ENCODE measurements around the gene SLC9A1. TPM values are rescaled to one million over a fixed set of nuclear protein-coding genes. Genes with fewer than 3 reads are reported as not detected.
A peak's percentile ranks its signal among the peaks of the same experiment; 100 is the strongest.

SLC9A1 gene
- total RNA-seq, 1 donor, result 6.0 TPM

DNA sequence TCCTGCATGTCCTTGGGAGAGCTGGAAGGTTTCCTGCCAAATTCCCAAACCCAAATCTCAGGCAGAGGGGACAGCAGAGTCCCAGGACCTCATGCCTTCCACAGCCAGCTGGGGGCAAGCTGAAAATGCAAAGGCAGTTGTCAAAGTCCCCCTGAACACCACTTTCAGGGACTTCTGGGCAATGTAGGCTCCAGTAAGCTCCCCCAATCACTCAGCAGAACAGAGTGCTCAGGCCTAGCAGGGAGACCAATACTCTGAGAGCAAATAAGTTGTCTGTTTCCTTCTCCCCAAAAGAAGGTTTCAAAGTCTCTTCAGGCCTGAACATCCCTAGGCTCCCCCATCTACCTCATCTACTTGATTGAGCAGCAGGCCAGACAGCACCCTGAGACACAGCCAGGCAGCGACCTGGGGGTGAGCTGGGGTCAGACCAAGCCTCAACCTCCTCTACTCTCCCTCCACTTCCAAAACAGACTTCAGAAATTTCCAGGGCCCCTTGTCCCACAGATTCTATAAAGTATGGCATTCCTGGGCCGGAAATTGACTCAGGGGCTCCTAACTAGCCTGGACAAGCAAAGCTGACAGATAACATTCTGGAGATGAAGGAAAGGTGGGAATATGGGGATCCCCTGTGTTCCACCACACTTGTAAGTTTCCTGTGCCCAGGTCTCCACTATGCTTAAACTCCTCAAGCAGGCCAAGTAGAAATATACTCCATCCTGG, 1.9 kb downstream of the SLC9A1 start:
- TF ChIP-seq, protein P1, sequence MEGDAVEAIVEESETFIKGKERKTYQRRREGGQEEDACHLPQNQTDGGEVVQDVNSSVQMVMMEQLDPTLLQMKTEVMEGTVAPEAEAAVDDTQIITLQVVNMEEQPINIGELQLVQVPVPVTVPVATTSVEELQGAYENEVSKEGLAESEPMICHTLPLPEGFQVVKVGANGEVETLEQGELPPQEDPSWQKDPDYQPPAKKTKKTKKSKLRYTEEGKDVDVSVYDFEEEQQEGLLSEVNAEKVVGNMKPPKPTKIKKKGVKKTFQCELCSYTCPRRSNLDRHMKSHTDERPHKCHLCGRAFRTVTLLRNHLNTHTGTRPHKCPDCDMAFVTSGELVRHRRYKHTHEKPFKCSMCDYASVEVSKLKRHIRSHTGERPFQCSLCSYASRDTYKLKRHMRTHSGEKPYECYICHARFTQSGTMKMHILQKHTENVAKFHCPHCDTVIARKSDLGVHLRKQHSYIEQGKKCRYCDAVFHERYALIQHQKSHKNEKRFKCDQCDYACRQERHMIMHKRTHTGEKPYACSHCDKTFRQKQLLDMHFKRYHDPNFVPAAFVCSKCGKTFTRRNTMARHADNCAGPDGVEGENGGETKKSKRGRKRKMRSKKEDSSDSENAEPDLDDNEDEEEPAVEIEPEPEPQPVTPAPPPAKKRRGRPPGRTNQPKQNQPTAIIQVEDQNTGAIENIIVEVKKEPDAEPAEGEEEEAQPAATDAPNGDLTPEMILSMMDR (IDR thresholded peaks at IDR 0.05; ENCODE audit: insufficient read depth, low read depth, low read length), result no peak
- H3K4me3 ChIP-seq (ENCODE audit: low read depth, low read length), result peak overlapping the region; percentile 74
- DNase-seq (ENCODE audit: low read depth), result peak; percentile 9

DNA sequence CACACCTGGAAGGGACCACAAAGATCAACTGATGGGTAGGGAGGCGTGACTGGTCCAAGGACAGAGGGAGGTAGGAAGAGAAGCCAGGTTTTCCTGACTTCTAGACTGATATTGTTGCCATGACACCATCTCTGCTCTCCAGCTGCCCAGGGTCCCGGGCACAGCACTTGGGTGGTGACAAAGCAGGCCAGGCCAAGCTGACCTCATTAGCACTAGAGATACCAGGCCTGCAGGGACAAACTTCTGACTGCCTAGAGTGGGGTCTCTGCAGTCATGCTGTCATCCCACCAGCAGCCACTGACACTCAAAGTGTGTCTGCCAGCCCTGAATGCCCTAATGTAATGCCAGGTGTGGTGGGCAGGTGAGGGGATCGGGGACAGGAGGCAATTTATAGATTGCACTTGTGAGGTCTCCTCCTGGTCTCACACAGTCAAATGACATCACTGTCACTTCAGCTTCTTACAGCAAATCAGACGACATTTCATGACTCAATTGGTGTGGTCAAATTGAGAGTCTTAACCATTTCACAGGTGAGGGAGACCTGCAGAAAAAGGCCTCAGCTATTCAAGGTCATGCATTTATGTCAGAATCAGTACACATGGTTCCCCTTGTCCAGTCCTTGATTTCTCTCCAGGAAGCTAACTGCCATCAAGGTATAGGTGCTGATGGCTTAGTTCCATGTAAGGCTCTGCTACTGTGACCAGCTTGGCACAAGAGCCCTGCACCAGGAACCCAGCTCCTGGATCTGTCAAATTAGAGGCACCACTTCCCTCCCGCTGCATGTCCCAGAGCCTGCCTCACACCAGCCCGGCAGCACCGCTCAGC, 2.7 kb downstream of the SLC9A1 start:
- TF ChIP-seq, protein P1 (IDR thresholded peaks at IDR 0.05; ENCODE audit: insufficient read depth, low read depth, low read length), result no peak
- peak overlapping the region; percentile 74 for H3K4me3 ChIP-seq (ENCODE audit: low read depth, low read length)
- peak; percentile 25 for DNase-seq (ENCODE audit: low read depth)

DNA sequence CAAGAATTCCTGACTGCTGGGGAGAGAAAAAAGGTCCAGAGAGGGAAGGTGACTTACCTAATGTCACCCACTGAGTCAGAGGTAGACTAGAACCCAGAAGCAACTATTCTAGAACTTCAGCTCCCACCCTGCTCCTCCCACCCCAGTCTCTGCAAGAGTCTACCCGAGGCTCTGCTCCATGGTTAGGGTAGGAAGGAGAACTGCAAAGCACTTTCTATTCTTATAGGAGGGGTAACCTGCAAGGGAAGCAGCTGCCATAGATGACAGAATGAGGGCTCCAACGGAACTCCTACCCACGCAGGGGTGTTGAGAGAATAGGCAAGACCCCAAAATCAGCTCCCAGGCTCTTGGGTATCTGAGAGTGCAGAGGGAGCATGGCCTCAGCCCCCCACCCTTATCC, 4.3 kb downstream of the SLC9A1 start:
- TF ChIP-seq, protein P1 (IDR thresholded peaks at IDR 0.05; ENCODE audit: insufficient read depth, low read depth, low read length), result no peak
- no peak overlapping the region for H3K4me3 ChIP-seq (ENCODE audit: low read depth, low read length)
- DNase-seq (ENCODE audit: low read depth), result no peak

DNA sequence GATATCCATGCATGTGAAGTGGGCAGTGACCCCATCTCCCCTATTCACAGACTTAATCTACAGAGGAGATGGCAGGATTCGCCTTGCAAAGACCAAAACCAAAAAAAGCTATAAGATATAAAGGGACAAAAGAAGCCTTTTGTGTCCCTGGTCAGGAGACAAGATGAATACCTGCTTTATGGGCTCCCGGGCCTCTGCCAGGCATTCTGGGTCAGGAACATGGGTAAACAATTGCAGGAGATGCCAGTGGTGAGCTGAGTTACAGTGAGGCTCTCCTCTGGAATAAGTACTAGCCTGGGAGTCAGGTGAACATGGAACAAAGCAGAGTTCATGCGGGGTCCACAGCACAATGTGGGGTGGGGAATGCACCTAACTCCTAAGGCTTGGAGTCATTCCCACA, 4.7 kb downstream of the SLC9A1 start:
- no peak for DNase-seq (ENCODE audit: low read depth)
- H3K4me3 ChIP-seq (ENCODE audit: low read depth, low read length), result no peak overlapping the region
- TF ChIP-seq, protein P1 (IDR thresholded peaks at IDR 0.05; ENCODE audit: insufficient read depth, low read depth, low read length), result no peak

DNA sequence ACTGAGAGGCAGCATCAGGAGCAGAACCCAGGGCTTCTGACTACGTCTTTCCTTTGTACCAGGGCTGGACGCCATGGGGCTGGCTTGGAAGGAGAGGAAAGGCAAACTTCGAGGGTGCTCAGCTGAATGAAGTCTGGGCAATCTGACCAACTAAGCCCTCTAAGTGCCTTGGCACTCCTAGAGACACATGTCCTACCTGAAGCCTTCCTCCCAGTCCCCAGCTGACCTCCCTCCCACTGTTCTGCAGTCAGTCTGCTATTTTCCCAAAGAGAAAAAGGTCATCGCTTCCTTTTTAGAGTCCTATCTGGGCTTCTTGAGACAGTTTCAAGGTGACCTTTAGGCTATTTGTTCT, 5.2 kb downstream of the SLC9A1 start:
- no peak for DNase-seq (ENCODE audit: low read depth)
- no peak overlapping the region for H3K4me3 ChIP-seq (ENCODE audit: low read depth, low read length)
- TF ChIP-seq, protein P1 (IDR thresholded peaks at IDR 0.05; ENCODE audit: insufficient read depth, low read depth, low read length), result no peak

DNA sequence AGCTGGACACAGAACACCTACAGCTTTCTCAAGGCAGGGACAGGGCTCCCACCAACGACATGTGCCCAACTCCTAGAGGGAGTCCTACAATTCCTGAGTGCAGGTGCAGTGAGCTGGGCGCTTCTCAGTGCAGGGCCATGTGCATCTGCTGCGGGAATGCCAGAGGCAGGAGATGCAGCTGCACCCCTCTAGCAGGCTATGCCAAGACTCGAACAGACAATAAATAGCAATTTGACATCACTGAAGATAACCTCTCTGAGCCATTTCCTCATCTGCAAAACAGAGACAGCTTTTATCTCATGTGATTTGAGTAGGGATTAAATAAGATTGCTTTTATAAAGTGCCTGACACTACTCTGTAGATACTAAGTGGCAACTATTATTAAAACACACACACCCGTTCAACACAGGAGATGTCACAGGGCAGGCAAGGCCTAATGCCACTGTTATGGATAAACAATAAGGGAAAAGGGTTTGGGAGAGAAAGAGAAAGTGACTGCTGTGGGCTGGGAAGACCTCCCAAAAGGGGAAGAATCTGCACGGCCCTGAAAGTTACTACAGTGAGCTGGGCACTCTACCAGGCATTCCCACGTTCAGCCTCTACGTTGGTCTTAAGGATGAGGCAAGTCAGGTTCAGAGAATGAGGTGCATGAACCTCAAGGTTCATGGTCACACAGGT, 5.7 kb downstream of the SLC9A1 start:
- H3K4me3 ChIP-seq (ENCODE audit: low read depth, low read length), result no peak overlapping the region
- peak; percentile 47 for DNase-seq (ENCODE audit: low read depth)
- TF ChIP-seq, protein P1 (IDR thresholded peaks at IDR 0.05; ENCODE audit: insufficient read depth, low read depth, low read length), result no peak
